NCI-H748 (cell line): ENCODE results near the gene ANP32E.

Source experiments
- DNase-seq: peaks from one replicate; lab custom pipeline; 2025; ENCODE audit not compliant: unreplicated experiment; lab: John Stamatoyannopoulos, UW

The ANP32E gene

GRCh38 chr1:150171801-150172200 lies 64.1 kb downstream of the ANP32E start:
- no peak for DNase-seq

- peak; percentile 69 for DNase-seq
These were observed 66.8 kb downstream of the ANP32E start for GRCh38 chr1:150168960-150169601.
